Activated naive CD8-positive, alpha-beta T cell (primary cell): ENCODE results near the gene GJB2.

ENCODE experiments used
- H3K27ac Mint-ChIP-seq: one replicate; pipeline ENCODE4 v1.8.0; 2021; ENCODE audit warnings: mixed read lengths
- H3K27me3 Mint-ChIP-seq: one replicate; pipeline ENCODE4 v1.8.0; 2021; ENCODE audit warnings: mixed read lengths
- H3K36me3 Mint-ChIP-seq: one replicate; pipeline ENCODE4 v1.8.0; 2021; ENCODE audit warnings: mixed read lengths
- H3K4me1 Mint-ChIP-seq: one replicate; pipeline ENCODE4 v1.8.0; 2021; ENCODE audit warnings: low read depth, mixed read lengths
- H3K4me3 Mint-ChIP-seq: one replicate; pipeline ENCODE4 v1.8.0; 2021; ENCODE audit warnings: mild to moderate bottlenecking, mixed read lengths
- H3K9me3 Mint-ChIP-seq: one replicate; pipeline ENCODE4 v1.8.0; 2021; ENCODE audit warnings: low read depth, mixed read lengths

Gene GJB2

DNA sequence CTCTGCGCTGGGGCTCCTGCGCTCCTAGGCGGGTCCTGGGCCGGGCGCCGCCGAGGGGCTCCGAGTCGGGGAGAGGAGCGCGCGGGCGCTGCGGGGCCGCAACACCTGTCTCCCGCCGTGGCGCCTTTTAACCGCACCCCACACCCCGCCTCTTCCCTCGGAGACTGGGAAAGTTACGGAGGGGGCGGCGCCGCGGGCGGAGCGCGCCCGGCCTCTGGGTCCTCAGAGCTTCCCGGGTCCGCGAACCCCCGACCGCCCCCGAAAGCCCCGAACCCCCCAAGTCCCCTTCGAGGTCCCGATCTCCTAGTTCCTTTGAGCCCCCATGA, at the start of gene GJB2:
TSS of gene GJB2 (minus strand) at position 103 of the 326 bp plus-strand sequence. CDS start 3,357 bp downstream, outside the sequence.
- Mint-ChIP-seq H3K4me1 (peaks cover 26% of the 10 kb centered on the region), H3K27ac (no peak within 1 kb of the TSS), H3K4me3 (peak within 1 kb of the TSS; percentile 85), H3K36me3 (no peaks in the 10 kb centered on the region), H3K9me3 (no peaks in the 10 kb centered on the region), H3K27me3 (peaks cover 24% of the 10 kb centered on the region)

DNA sequence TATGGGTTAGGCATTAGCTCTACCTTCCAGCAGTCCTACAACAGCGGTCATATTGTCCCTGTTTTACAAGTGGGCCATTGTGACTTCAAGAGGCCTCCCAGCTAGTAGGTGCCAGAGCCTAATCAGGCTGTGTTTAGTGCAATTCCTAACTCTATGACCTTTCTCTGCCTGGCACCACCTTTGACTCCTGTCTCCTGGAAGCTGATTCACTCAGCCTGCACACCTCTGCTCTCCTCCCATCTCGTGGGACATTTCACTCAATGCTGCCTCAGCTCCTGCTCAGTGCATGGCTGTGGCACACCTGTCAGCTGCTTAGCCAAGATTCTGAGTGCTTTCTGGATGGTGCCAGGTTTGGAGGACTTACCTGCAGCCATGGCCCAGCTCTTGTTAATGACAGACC, 48.9 kb upstream of the GJB2 start:
- H3K36me3 Mint-ChIP-seq, result peaks cover 4% of the 10 kb centered on the region
- peaks cover 2% of the 10 kb centered on the region for H3K27me3 Mint-ChIP-seq
- no peak overlapping the region for H3K27ac Mint-ChIP-seq
- no peak overlapping the region for H3K4me3 Mint-ChIP-seq
- H3K9me3 Mint-ChIP-seq, result no peaks in the 10 kb centered on the region
- peaks cover 8% of the 10 kb centered on the region for H3K4me1 Mint-ChIP-seq

DNA sequence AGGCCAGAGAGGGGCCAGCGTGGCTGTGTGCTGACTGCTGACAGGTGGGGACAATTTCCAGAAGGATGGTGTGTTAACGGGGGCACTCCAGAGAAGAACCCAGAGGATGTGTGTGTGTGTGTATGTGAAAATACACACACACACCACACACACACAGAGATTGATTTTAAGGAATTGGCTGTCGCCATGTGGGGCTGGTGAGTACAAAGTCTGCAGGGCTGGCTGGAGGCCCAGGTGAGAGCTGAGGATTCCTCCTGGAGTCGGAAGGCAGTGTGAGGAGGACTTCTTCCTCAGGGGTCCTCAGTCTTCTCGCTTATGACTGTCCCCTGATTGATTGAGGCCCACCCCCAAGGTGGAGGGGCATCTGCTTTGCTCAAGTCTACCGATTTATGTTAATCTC, 47.0 kb upstream of the GJB2 start:
- H3K27me3 Mint-ChIP-seq, result peaks cover 2% of the 10 kb centered on the region

DNA sequence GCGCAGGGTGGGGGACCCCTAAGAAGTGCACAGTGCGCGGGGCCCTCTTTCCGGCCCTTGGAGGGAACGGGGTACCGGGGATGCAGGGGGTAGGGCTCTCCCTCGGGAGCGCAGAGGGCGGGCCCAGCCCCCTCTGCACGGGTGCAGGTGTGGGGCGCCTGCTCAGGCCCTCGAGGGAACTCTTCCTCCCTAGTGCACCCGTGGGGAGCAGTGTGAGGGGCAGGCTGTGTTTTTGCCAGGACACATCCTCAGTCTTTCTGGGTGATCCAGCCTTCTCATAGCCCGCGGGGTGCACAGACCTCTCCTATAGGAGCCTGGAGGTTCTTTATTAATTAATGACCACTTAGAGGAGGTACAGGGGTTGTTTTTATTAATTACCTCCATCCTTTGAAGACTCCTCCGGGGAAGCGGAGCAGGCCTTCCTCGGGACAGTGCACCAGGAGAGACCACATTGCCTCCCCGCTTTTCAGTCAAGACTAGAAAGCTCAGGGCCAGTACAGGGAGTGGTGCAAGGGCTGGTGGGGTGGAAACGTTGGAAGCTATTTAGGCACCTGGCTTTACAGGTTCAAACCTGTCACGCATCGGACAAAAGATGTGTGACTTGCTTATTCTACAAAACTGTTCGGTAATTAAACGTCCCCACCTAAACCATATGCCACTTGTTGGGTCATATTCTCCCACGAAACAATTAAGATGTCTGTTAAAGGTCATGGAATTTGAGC, 40.0 kb upstream of the GJB2 start:
- Mint-ChIP-seq H3K9me3 (no peaks in the 10 kb centered on the region), H3K4me1 (peaks cover 16% of the 10 kb centered on the region), H3K27me3 (no peaks in the 10 kb centered on the region), H3K27ac (no peak overlapping the region), H3K4me3 (peak overlapping the region; percentile 27), H3K36me3 (no peaks in the 10 kb centered on the region)

More for the DNA sequence above, 47.0 kb upstream of the GJB2 start:
- Mint-ChIP-seq H3K36me3 (peaks cover 4% of the 10 kb centered on the region), H3K4me3 (no peak overlapping the region), H3K27ac (no peak overlapping the region), H3K9me3 (no peaks in the 10 kb centered on the region), H3K4me1 (peaks cover 8% of the 10 kb centered on the region)

DNA sequence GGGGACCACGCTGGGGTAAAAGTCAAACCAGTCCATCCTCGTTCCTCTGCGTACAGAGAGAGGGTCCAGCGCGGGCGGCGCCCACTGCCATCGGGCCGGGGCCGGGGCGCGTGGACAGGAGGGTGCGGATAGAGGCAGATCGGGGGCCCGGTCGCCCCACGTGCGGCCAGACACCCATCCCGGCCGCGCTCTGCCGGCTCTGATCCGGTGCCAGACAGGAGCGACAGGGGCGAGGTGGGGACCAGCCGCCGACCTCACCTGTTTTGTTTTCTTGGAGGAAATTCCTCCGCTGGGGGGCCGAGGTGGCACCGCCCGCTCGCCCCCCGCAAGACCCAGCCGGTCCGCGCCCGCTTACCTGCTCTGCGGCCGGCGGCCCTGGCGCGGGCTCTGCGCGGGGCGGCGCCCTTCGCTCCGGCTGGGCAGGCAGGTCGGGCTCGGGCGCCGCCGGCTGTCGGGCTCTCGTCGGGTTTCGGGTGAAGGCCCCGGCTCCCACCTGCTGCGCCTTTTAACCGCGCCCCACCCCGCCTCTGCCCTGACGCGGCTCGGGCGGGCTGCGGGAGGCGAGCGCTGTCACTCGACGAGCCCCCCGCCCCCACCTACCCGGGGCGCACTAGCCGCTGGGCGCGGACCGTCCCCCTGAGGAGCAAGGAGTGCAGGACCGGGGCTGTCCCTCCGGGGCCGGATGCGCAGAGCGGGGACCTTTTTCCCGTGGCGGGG, 39.3 kb upstream of the GJB2 start, which contains the start of gene GJB6:
TSS of gene GJB6 (minus strand) at position 481 of the 717 bp plus-strand sequence. CDS start 8,839 bp downstream, outside the sequence.
- Mint-ChIP-seq H3K27ac (peak within 1 kb of the TSS; percentile 66), H3K4me3 (peak within 1 kb of the TSS; percentile 92), H3K9me3 (no peaks in the 10 kb centered on the region), H3K27me3 (no peaks in the 10 kb centered on the region), H3K36me3 (no peaks in the 10 kb centered on the region), H3K4me1 (peaks cover 16% of the 10 kb centered on the region)

DNA sequence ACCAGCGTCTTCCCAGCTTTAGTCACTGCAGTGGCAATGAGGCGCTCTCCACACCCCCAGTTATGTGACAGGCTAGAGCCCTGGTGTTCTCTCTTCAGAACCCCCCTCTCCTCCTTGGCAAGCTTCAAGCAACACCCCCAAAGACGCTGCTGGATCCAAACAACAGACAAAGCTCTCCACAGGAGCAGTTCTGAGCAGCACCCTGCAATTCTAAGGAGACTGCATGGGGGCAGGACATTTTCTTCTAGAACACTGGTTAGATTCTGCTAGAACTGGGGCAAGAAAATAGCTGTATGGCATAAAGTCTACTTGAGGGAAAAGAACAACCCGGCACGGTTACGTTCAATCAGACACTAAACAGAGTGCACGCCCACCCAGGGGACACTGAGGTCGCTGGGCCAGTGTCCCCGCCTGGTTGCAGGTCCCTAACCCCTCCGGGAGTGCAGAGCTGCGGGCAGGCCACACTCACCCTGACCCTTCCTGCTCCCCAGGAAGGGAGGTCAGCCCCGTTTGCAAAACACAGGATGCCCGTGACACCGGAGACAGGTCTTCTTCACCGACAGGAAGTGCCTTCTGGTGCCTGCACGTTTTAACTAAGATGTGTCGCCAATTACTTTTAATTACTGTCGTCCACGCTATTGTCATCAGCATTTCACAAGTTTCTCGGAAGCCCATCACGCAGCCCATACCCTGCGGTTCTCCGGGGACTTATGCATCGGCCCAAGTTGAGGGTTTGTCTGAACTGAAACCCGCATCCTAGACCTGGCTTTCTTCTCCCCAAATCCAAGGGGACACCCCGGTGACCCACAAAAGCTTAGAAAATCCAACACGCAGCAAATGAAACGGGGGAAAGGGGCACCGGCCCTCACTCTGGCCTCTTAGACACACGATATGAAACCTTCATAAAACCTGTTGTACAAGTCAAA, 38.4 kb upstream of the GJB2 start:
- no peaks in the 10 kb centered on the region for H3K27me3 Mint-ChIP-seq
- H3K4me3 Mint-ChIP-seq, result peak overlapping the region; percentile 92
- H3K27ac Mint-ChIP-seq, result peak overlapping the region; percentile 66
- H3K4me1 Mint-ChIP-seq, result peaks cover 16% of the 10 kb centered on the region
- H3K9me3 Mint-ChIP-seq, result no peaks in the 10 kb centered on the region
- H3K36me3 Mint-ChIP-seq, result no peaks in the 10 kb centered on the region

DNA sequence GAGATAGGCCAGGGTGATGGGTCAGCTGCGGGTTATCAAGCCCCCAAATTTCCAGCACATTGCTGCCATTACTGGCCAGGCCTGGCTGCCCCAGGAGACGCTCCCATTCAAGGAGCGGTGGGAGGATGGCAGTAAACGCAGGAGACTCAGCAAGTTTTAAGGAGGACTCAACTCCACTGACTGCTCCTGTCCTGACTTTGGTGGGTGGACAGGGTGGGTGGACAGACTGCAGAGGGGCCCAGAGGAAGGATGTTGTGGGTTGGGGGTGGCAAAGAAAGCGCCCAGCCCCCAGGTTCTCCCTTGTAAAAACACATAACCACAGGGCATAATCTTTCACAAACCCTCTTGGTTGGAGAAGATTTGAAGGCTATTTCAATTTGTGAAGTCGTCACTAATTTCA, 35.0 kb upstream of the GJB2 start:
- Mint-ChIP-seq H3K27ac (no peak overlapping the region), H3K4me1 (peaks cover 16% of the 10 kb centered on the region), H3K27me3 (no peaks in the 10 kb centered on the region), H3K36me3 (peaks cover 2% of the 10 kb centered on the region), H3K4me3 (no peak overlapping the region), H3K9me3 (no peaks in the 10 kb centered on the region)

DNA sequence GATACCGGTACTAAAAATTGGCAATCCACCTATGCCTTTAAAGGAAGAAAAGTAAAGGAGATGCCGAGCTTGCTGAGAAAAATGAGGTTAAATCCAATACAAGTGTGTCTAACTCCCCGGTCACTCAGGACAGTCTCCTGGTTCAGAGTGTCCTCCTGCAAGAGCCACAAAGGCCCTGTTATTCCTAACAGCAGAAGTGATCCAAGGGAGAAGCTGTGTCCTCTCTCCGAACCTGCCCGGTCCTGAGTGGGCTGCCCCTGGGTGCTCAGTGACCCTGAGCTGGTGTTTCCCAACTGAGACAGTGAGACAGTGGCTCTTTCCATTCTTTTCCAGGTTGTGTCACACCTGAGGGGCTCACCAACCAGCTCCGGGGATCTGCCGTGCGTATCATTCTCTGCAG, 34.5 kb upstream of the GJB2 start:
- Mint-ChIP-seq H3K27me3 (no peaks in the 10 kb centered on the region), H3K27ac (no peak overlapping the region), H3K4me1 (peaks cover 16% of the 10 kb centered on the region)

DNA sequence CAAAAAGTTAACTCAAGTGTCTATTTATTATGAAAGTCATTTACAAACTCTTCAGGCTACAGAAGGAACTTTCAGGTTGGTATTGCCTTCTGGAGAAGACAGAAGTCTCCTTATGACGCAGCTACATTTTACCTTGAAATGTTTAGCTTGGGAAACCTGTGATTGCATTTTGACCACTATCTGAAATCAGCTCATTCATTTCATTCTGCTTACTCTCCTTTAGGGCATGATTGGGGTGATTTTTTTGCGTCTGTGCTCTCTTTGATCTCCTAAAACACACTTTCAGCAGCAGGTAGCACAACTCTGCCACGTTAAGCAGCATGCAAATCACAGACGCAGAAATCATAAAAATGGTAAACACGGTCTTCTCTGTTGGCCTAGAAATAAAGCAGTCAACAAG, 29.8 kb upstream of the GJB2 start:
- no peaks in the 10 kb centered on the region for H3K27me3 Mint-ChIP-seq
- no peak overlapping the region for H3K27ac Mint-ChIP-seq
- H3K4me1 Mint-ChIP-seq, result peaks cover 17% of the 10 kb centered on the region
- peaks cover 2% of the 10 kb centered on the region for H3K36me3 Mint-ChIP-seq
- no peaks in the 10 kb centered on the region for H3K9me3 Mint-ChIP-seq
- no peak overlapping the region for H3K4me3 Mint-ChIP-seq

More for the DNA sequence above, 34.5 kb upstream of the GJB2 start:
- peaks cover 2% of the 10 kb centered on the region for H3K36me3 Mint-ChIP-seq
- no peak overlapping the region for H3K4me3 Mint-ChIP-seq
- H3K9me3 Mint-ChIP-seq, result no peaks in the 10 kb centered on the region

DNA sequence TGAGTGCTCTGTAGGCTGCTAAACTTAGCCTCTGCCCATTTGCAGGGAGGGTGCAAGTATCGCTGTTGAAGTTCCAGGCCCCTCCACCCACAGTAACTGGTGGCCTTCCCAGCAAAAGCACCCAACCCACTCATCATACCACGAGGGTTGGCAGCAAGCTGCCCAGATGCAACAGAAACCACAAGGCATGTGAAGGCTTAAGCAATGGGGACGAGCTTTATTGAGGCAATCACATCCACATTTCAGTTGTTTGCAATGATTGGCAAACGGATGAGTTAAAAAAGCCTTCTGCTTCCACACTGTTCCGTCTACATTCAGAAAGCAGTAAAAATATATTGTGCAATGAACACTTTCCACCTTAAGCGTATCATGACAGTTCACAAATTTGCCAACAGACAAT, 29.0 kb upstream of the GJB2 start:
- Mint-ChIP-seq H3K36me3 (peaks cover 2% of the 10 kb centered on the region), H3K27me3 (no peaks in the 10 kb centered on the region), H3K27ac (no peak overlapping the region), H3K9me3 (no peaks in the 10 kb centered on the region), H3K4me3 (no peak overlapping the region), H3K4me1 (peaks cover 17% of the 10 kb centered on the region)

DNA sequence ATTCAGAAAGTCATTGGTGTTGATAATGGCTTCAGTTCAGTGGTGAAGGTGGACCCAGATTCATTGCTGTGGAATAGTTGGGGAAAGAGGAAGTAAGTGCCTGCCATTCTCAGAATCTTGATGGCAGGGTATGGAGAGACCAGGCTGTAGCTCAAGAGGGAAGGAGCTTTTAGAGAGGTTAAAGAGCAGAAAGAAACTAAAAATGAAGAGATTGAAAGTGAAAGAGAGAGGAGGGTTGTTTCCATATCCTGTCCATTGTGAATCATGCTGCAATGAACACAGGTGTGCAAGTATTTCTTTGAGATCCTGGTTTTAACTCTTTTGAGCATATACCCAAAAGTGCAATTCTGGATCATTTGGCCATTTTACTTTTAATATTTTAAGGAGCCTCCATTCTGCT, 26.8 kb upstream of the GJB2 start:
- no peaks in the 10 kb centered on the region for H3K9me3 Mint-ChIP-seq
- H3K36me3 Mint-ChIP-seq, result peaks cover 2% of the 10 kb centered on the region

DNA sequence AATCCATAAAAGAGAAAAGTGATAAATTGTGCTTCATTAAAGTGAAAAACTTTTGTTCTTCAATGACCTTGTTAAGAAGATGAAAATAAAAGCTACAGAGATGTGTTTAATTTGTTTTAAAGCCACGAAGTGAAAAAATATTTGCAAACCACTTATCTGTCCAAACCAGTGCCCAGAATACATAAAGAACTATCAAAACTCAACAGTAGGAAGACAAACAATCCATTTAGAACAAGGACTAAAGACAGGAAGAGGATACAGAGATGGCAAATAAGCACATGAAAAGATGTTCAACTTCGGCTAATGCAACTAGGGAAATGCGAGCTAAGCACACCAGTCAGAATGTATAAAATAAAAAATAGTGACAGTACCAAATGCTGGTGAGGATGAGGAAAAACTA, 24.4 kb upstream of the GJB2 start:
- H3K4me3 Mint-ChIP-seq, result no peak overlapping the region
- no peaks in the 10 kb centered on the region for H3K27me3 Mint-ChIP-seq
- H3K36me3 Mint-ChIP-seq, result peaks cover 6% of the 10 kb centered on the region
- H3K27ac Mint-ChIP-seq, result no peak overlapping the region
- peaks cover 17% of the 10 kb centered on the region for H3K4me1 Mint-ChIP-seq
- H3K9me3 Mint-ChIP-seq, result peaks cover 9% of the 10 kb centered on the region

More for the DNA sequence above, 26.8 kb upstream of the GJB2 start:
- peak overlapping the region; percentile 74 for H3K27ac Mint-ChIP-seq
- peak overlapping the region; percentile 68 for H3K4me3 Mint-ChIP-seq
- peaks cover 17% of the 10 kb centered on the region for H3K4me1 Mint-ChIP-seq
- H3K27me3 Mint-ChIP-seq, result no peaks in the 10 kb centered on the region

DNA sequence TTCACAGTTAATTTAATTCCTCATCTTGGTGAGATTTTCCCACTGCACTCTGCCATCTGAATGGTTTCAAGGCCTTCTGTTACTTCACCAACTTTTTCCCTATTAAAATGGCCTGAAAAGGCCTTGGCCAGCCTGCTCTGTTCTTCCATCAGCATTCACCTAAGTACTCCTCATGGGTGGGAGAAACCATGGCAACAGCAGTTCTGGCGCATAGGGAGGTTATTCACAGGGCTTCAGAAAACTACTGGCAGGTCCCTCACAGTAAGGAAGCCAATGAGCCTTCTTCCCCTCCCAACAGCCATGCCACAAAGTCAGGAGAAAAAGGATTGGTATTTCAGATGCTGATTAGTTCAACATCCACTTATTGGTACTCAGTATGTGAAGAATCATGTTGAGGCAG, 17.2 kb upstream of the GJB2 start:
- peaks cover 4% of the 10 kb centered on the region for H3K27me3 Mint-ChIP-seq

DNA sequence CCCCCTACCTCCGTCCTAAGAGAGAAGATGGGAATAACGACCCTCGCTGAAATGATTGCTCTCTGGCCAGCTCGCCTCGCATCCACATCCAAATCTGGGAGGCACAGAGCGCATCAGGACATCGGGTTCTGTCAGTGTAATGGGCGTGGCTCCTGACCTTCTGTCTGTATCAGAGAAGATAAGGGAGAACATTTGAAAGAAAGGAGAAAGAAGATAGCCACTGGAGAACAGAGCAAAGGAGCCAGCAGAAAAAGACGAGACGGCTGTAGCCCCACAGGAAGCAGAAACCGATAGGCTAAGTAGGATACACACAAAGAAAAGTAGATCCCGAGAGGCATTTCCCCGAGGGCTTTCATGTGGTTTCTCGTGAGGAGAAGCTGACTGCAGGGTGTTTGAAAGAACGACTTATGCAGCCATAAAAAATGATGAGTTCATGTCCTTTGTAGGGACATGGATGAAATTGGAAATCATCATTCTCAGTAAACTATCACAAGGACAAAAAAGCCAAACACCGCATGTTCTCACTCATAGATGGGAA, 14.0 kb upstream of the GJB2 start:
- Mint-ChIP-seq H3K36me3 (peaks cover 2% of the 10 kb centered on the region), H3K27ac (no peak overlapping the region), H3K9me3 (peaks cover 3% of the 10 kb centered on the region), H3K4me3 (no peak overlapping the region), H3K4me1 (peaks cover 1% of the 10 kb centered on the region), H3K27me3 (peaks cover 6% of the 10 kb centered on the region)

More for the DNA sequence above, 17.2 kb upstream of the GJB2 start:
- Mint-ChIP-seq H3K4me3 (no peak overlapping the region), H3K9me3 (peaks cover 9% of the 10 kb centered on the region), H3K27ac (no peak overlapping the region), H3K4me1 (peaks cover 1% of the 10 kb centered on the region), H3K36me3 (peaks cover 6% of the 10 kb centered on the region)
